WERI-Rb-1 (cell line): ENCODE results near the gene UNC5B.

Experiments
- DNase-seq: peaks from one replicate; pipeline ENCODE4 v3.0.0-alpha.2; 2020
- H3K27ac ChIP-seq: fragments of 250-450 bp; sonication (Bioruptor Pico); 2 replicates; pipeline ENCODE4 v1.5.1; 2020; ENCODE audit warnings: mild to moderate bottlenecking, moderate library complexity
- H3K27me3 ChIP-seq: fragments of 250-450 bp; sonication (Bioruptor Pico); 2 replicates; pipeline ENCODE4 v1.5.1; 2021; ENCODE audit warnings: mild to moderate bottlenecking, low read depth, moderate library complexity; ENCODE audit not compliant: insufficient read depth, severe bottlenecking
- H3K36me3 ChIP-seq: fragments of 250-450 bp; sonication (Bioruptor Pico); 2 replicates; pipeline ENCODE4 v1.5.1; 2020; ENCODE audit warnings: mild to moderate bottlenecking, moderate library complexity
- H3K4me3 ChIP-seq: 2 replicates; pipeline ENCODE4 v1.5.1; 2011; ENCODE audit warnings: low read depth, mild to moderate bottlenecking, control low read depth, low read length
- H3K9me3 ChIP-seq: fragments of 250-450 bp; sonication (Bioruptor Pico); 2 replicates; pipeline ENCODE4 v1.5.1; 2021; ENCODE audit warnings: mild to moderate bottlenecking, moderate library complexity; ENCODE audit not compliant: severe bottlenecking
- CTCF ChIP-seq: IDR thresholded peaks from 2 replicates; pipeline ENCODE4 v1.5.1; 2011; ENCODE audit warnings: low read depth, mild to moderate bottlenecking, control low read depth, inconsistent platforms, low read length

Gene UNC5B

GRCh38 chr10:71351087-71351486 lies 138.7 kb downstream of the UNC5B start:
- TF ChIP-seq CTCF = no peak
- peak overlapping the region; percentile 92 for H3K27ac ChIP-seq
- no peaks in the 10 kb centered on the region for H3K9me3 ChIP-seq
- H3K4me3 ChIP-seq = no peak overlapping the region
- no peaks in the 10 kb centered on the region for H3K27me3 ChIP-seq
- peaks cover 74% of the 10 kb centered on the region for H3K36me3 ChIP-seq
- DNase-seq = no peak

- no peak for TF ChIP-seq CTCF
- no peak for DNase-seq
- no peak overlapping the region for H3K4me3 ChIP-seq
Observed at GRCh38 chr10:71351628-71352319, 139.4 kb downstream of the UNC5B start.

More at GRCh38 chr10:71351628-71352319, 139.4 kb downstream of the UNC5B start:
- Histone ChIP-seq H3K36me3 (peaks cover 81% of the 10 kb centered on the region), H3K27ac (peak overlapping the region; percentile 92), H3K9me3 (no peaks in the 10 kb centered on the region), H3K27me3 (no peaks in the 10 kb centered on the region)
